GM19025 (cell line): ENCODE results near the gene NLGN1.

ENCODE experiments used
- ATAC-seq: cut with Tn5 transposase; IDR thresholded peaks from one replicate; pipeline ENCODE4 v1.9.1; 2021; ENCODE audit warnings: mild to moderate bottlenecking, low read depth, moderate library complexity; ENCODE audit not compliant: unreplicated experiment

Gene NLGN1

DNA sequence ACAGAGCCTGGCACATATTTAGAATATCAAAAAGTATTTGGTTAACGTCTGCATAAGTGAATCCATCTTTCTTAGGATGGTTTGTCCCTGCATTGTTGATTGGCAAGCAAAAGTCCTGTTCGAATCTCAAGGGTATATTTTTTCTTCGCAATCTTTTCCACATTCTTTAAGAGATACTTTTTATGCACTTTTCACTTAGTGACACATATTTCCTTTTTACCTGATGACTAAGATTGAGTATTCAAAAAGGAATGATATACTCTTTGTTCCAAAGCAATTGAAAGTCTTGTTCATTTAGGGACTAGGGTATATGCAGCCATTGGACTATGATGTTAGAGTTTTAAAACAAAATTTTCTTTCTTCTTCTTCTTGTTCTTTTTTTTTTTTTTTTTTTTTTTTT lies 349.9 kb downstream of the NLGN1 start:
- ATAC-seq: no peak

DNA sequence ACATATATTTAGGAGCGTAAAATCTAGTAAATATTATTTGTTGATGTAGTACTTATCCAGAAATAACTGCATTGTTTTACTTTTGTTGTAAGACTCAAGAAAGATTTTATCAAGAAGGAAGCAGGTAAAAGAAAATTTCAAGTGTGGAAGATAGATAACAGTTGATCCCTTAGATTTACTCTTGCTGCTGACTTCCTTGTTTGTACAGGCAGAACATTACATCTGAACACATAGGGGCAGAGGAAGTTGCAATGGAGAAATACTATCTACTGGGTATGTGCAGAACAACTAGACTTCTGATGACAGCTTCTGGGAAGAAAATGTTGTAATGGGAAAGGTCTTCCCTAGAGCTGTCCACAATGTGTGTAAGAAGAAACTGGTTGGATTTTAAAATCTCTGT lies 350.6 kb downstream of the NLGN1 start:
- ATAC-seq: no peak

DNA sequence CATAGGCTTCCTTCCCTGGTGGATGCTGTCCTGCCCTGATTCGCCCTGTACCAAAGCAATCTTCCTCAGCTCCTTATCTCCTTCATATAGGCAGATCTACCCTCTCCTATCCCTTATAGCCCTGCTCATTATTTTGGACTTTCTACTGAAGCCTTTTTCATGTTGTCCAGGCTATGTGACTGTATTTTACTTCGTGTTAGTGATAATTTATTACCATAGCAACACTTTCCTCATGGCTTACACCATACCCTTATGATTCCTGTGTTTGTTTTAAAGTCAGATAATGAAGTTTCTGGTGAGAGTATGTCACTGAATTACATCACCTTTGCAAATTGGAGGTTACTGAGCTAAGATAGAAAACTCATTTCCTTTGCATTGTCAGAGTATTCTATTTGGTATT lies 352.6 kb downstream of the NLGN1 start:
- no peak for ATAC-seq

DNA sequence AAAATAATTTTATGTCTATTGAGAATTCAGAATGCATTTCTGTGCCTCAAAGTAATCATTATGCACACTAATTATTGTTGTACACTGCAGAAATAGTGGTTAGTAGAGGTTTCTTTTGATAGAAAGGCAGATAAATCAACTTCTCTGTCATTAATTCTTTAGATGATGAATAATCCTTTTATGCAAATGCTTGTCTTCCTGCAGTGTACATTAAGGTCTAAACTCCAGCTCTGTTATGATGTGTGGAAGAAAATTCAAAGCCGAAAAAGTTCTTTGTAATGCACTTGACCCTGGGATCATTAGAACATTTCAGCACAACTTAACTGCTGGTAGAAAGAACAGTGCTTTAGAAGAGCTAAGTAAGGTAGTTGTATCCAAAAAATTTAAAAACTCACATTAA lies 353.0 kb downstream of the NLGN1 start:
- ATAC-seq: no peak

DNA sequence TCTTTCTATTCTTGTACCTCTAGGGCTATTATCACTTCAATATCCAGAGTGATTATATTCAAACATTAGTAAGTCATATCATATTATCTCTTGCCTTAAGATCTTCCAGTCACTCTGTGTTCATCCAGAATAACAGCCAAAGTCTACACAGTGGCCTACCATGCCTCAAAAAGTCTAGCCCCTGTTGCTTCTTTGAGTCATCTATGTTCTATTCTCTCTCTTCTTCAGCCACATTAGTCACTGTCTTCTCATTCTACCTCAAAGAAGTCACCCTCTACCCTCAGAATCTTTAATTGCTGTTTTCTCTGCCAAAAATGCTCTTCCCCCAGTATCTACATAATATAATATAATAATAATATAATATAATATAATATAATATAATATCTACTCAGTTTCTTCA lies 356.0 kb downstream of the NLGN1 start:
- no peak for ATAC-seq

DNA sequence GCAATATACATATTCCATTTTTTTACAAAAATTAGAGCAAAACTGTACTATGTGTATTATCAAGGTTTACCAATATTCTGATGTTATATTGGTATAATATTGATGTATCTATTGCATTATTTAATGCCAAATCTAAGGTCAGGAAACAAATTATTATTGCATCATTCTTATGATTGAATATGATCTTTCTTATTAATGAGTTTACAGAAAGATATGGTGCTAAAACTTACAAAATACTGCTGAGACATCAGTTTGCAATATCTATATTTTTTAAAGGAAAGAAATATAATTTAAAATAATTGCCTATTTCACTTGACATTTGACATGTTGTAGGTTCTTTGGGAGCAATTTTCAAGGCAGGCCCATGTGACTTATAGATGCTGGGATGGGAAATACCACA lies 357.6 kb downstream of the NLGN1 start:
- ATAC-seq: no peak

DNA sequence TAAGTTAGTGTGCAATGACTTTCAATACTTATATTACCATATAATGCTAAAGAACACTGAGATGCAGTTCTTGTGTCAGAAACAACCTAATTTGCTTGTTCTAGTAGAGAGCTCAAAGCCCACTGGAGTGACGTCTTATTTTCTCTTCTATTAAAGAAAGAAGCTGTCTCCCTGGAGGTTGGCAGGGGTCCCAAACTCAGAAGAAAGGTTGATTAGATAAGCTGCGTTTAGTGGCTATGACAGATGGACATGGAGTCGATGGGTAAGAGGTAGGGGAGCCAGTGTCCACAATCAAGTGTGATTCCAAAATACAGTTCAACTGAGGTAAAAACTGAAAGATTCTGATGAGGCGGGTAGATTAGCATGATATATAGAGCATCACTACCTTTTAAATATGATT lies 363.6 kb downstream of the NLGN1 start:
- no peak for ATAC-seq

DNA sequence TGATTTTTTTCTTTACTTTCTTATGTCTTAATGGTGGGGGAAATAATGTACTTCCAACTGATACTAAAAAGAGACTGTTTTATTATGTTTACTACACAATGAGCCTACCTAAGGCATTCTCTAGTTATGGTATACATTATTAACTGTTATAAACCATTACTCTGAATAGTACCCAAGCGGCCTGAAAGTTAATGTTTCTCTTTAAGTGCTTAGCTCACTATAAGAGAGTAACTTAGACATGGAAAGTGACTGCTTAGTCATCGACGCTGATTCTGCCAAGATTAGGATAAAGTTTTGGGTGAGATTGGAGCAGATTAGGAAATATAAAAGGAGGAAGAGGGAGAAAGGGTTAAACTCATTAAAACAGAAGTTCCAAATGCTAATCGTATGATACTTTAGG lies 365.0 kb downstream of the NLGN1 start:
- no peak for ATAC-seq

DNA sequence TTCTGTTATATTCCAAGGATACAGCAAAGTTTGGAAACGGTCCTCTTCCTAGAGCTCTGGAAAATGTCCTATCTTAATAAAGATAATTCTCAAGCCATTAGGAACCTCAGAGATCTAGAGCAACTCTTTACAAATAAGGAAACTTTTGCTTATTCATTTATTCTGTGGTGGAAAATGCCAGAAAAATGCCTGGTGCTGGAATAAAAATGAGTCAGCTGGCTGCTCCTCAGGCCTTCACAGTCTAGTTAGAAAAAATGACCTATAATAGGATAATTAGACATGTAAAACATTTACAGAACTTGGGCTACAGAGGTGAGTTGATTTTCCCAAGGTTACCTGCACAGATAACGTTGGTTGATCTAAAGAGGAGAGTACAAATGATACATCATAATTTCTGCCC lies 372.5 kb downstream of the NLGN1 start:
- no peak for ATAC-seq

DNA sequence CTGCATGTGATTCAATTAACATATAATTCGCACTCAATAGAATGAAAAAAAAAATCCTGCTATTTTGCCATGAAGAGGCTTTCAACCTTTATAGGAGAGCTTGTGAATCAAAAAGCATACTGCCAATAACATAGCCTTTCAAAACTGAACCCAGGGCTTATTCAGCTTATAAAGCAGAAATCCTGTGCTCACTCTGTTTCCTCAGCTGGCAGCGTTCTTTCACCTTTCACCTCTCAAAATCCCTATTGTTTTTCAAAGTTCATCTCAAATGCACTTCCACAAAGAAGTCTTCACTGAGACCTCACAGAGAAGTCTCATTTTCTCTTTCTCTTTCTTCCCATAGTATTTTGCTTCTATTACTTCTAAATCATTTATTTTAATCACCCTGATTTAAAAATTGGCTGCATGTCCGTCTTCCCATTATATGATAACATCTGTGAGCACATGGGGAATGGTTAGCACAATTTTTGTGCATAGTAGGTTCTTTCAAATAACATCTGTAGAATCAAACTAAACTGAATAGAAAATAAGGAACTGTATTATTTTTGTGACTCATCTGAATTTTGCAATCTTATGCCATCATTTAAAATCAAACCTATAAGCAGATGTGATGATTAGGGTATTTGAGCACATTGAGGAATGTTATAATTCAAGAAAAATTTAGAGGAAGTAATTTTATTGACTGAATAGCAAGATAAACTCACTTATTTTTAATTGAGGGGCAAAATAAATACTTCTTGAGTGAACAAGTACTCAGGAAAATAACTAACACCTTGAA lies 373.4 kb downstream of the NLGN1 start:
- no peak for ATAC-seq

DNA sequence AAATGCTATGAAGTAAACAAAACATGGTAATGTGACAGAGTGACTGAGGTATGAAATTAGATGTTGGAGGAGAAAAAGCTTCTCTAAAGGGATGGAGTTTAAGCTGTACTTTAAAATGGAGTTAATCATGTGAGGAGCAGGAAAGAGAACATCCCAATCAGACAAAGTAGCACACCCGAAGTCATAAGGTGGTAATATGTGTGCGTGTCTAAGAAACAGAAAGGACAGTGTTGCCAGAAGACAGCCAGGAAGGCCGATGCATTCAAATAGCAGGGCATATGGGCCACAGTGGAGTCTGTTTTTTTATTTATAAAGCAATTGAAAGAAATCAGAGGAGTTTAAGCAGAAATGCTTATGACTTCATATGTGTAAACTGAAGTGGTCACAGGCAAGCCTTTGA lies 376.3 kb downstream of the NLGN1 start:
- no peak for ATAC-seq

DNA sequence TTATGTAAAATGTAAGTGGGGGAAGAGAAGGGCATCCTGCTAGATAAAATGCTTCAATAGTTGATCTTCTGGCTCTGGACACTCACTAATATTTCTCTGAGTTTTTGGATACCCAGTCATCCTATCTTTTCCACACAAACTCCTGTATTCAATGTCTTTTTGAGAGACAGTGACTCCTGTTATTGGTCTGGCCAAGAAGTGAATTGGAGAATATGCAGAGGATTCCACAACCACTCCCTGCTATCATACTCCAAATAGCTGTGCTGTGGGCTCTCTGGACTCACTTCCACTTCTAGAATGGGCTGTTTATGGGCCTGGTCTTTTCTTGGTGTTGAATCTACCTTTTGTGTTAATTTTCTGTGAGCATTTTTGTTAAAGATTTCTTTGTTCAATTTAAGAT lies 376.8 kb downstream of the NLGN1 start:
- ATAC-seq: no peak

DNA sequence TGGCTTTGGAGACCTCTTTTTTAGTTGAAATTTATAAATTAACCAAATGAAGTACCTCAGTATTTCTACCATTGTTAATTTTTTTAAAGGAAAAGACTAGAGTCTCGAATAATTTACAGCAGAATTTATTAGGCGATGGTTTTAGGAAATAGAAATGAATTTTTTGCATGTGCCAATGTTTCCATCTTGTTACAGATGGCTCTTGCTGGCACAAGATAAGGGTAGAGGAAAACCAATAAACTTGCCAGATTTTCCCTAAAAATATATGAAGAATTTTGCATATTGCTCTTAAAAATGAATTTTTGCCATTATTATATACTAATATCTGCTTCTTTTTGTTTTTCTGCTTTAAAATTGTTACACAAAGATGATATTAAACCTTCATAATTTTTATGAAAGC lies 380.7 kb downstream of the NLGN1 start:
- ATAC-seq: no peak

DNA sequence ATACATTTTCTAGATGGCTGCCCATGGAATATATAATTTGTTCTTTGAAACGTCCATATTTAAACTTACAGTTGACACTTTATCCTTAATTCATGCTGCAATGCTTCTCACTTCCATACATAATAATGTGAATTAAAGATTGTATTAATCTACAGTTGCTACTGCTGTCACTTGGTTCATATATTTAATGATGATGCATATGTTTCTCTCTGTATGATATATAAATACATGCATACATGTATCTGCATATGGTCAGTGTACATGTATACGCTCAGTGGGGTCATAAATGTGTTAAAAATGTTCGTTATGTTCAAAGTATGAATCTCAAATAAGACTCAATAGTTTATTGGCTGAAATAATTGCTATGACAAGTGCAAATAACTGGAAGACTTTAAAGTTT lies 382.5 kb downstream of the NLGN1 start:
- ATAC-seq: no peak

DNA sequence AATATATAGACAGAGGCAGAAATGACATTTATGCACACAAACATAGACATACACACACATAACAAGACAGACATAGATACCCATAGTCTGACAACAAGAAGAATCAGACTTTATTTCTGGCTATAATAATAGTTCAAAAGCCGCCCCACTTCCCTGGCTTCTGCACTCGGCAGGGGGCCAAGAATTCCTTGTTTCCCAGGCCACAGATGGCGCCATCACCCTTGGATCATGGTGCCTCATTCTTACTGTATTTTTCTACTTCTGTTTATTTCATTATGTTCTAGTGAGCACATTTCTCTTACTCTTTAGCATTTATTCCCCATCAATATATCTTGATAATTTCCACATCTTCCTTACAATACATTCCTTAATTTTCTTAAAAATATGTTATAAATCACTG lies 387.5 kb downstream of the NLGN1 start:
- no peak for ATAC-seq

DNA sequence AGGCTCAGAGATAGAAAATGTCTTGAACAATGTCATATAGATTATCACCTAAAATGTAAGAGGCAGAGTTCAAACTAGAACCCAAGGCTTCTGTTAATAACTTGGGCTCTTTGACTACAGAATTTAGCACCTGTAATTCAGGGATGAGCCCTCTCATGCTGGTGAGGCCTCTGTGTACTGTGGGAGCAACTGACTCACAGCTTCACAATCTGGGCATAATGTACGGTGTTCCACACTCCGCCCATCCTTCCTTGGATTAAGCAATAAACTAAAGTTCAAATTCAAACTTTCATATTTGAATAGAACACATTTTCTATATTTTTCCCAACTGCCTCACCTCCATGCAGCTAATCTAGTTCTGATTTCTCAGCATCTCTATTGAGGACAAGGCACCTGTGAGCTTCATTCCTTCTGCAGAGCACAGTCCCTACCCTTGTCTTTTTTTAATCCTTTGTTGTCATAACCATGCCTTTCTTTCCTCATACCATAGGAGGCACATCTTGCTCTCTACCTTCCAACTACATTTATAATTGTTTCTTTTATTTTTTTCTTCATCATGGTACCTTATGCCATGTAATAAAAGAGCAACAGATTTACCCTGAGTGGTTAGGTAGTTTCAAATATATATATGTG lies 392.1 kb downstream of the NLGN1 start:
- ATAC-seq: no peak

DNA sequence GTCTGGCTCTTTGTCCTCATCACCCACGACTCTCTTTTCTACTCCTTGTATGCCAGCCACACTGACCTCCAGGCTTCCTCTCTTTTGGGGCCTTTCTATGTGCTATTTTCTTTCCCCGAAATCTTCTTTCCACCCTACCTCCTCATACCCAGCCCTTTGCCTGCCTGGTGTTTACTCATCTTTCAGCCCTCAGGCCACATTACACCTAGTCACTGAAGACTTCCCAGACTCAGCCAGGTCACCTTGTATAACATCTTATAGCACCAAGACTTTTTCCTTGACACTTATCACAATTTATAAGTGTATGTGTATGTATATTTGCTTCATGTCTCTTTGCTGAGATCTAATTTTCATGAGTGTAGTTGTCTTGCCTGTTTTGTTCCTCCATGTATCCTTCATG lies 396.4 kb downstream of the NLGN1 start:
- ATAC-seq: no peak

DNA sequence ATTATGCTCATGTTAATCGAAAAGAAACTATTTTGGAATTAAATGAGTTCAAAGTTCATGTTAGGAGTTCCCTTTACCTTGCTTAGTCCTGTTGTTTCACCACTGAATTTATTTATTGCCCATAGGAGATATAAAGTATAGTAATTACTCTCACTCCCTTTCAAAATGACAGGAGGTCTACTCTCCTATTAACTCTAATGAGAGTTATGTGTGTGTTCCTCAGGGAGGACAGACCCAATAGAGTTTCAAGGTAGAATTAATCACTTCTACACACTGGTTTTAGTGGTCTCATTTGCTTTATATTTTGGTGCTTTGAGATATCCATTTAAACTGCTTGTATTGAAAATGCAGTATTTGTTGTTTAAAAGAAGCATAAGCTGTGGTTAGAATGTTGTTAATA lies 398.9 kb downstream of the NLGN1 start:
- ATAC-seq: no peak

DNA sequence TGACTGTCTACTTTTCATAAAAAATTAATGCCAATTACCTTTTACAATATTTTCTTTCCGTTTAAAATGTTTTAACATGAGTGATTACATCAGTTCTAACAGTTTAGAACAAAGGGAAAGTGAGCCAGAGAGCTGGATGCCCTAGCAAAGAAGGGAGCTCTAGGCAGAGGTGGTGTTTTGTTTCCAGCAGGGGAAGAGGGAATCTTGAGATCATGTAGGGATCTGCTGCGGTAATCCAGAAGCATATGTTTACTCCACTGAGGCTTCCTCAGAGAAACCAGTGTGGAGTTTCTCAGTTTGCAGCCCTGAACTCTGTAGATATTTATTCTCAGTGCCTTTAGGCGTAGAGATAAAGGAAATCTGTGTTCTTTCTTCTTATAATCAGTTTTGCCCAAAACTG lies 399.3 kb downstream of the NLGN1 start:
- ATAC-seq: no peak

DNA sequence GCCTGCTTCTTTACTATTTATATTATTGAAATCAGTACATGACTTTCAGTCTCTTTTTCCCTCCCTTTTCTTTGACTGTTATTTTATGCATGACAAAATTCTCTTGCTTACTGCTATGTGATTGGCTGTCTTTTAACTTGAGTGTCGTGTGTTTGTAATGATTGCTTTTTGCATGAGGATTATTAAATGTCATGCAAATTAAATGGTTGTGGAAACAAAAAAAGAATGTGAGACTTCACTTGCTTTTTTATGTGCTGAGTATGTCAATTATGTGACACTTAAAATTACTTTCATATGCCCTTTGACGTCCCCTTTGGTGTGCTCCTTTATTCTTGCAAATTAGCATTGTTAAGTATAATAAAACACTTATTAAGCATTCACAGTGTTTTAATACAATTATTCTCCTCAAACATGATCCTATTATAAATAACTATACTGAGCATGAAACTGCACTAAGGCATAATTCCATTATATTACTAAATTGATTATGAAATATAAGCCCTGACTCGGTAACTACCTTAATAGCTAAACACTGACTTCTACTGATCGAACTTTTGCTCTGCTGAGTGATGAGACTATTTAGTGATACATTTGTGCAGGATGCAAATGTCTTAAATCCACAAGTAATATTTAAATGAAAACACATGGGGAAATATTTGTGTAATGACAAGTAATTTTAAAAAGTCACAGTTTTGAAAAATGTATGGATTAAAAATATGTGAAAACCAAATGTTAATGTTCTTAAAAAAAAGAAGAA lies 401.7 kb downstream of the NLGN1 start:
- ATAC-seq: no peak

DNA sequence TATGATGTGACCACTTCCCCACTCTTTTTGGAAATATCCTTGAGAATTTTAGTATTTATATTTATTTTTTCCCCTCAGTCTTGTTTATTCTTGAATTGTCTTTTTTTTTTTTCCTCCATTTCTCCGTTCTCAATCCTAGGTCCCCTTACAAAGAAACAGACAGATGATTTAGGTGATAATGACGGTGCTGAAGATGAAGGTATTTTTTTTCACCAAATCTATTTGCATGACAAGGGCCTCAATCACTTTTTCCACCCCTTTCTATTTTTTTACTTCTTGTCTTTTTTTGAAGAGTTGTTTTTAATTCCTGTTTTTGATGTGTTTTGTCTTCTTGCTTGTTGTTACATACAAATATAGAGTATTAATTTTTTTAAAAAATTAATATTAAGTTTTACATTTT lies 402.6 kb downstream of the NLGN1 start:
- no peak for ATAC-seq

DNA sequence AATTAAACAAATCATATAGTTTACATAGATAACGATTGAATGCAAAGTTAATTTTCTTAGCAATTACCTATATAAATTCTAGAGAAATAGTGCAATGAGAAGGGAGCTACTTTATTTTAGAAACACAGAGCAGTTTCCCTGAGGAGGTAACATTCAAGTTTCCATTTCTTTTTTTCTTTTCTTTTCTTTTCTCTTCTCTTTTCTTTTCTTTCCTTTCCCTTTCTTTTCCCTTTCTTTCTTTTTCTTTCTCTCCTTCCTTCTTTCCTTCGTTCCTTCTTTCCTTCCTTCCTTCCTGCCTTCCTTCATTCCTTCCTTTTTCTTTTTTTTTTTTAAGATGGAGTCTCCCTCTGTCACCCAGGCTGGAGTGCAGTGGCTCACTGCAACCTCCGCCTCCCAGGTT lies 417.3 kb downstream of the NLGN1 start:
- ATAC-seq: no peak
